Suppressor macrophage treated with lipopolysaccharide for 1 hour (primary cell): ENCODE measurements around the gene MAD1L1.

Experiments
- DNase-seq, 3 donors: peaks; one replicate each; pipeline ENCODE4 v3.0.0-alpha.2; 2020 to 2022

The MAD1L1 gene

GRCh38 chr7:1994931-1995330 lies 237.8 kb downstream of the MAD1L1 start:
- no peak for DNase-seq

- no peak for DNase-seq
These were observed 238.7 kb downstream of the MAD1L1 start for GRCh38 chr7:1993776-1994740.

- no peak for DNase-seq
These were observed 239.6 kb downstream of the MAD1L1 start for GRCh38 chr7:1993031-1993695.

- no peak for DNase-seq
These were observed 240.2 kb downstream of the MAD1L1 start for GRCh38 chr7:1992554-1992953.

- DNase-seq: no peak
These were observed 242.6 kb downstream of the MAD1L1 start for GRCh38 chr7:1990001-1990670.

GRCh38 chr7:1989049-1989860 lies 243.5 kb downstream of the MAD1L1 start:
- no peak for DNase-seq

DNA sequence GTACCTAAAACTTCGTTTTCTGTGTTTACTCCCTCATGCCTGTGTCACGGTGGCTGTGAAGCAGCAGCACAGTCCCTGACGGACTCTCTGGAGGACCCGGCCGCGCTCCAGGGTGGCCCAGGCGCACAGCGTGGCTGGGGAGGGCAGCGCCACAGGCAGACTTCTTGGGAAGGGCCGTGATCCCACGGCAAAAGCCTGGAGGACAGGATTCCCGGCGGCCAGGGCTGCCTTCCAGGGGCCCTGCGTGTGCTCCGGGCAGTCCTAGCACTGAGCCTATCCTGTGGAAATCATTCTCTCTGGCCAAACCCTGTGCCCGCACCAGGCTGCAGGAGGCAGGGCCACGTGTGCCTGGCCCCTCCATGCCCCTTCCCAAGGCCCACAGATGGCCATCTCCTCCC lies 244.2 kb downstream of the MAD1L1 start:
- DNase-seq: no peak

DNA sequence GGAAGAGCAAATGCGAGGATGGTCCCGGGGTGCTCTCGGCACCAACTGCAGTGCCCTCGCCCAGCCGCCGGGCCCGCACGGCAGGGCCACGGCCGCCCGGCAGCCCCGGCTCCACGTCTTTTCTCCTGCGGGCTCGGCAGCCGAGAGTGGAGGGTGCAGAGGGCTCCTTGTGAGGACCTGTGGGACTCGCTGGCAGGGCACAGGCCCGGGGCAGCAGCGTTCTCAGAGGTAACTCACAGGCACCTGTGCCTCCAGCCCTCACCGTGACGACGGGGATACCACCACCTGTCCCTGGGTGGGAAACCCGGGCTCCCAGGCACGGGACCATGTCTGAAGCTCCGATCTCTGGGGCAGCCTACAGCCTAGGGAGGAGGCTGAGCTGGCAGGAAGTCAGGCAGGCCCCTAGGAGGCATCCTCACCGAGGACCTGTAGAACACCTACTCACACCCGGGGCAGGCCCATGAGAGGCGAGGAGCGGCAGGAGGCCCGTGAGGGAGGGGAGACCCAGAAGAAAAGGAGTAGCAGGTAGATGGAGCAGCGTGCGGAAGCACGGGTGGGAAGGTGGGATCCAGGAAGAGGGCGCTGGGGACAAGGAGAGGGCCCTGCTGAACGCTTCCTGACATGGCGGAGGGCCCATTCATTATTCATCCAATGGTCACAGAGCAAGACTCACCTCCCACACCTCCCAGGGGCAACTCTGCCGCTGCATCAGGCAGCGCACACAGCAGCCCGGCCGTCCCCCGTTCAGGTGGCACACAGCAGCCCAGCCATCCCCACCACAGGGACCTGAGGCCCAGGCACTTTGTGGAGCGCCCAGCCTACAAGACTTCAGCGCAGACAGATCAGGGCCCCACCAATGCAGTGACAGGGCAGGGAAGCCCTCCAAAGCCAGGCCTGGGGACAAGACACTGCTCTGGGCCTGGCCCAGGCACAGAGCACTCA lies 244.9 kb downstream of the MAD1L1 start:
- no peak for DNase-seq

GRCh38 chr7:1987084-1987535 lies 245.6 kb downstream of the MAD1L1 start:
- no peak for DNase-seq

- no peak for DNase-seq
These were observed 246.2 kb downstream of the MAD1L1 start for GRCh38 chr7:1986366-1987083.

- no peak for DNase-seq
These were observed 246.8 kb downstream of the MAD1L1 start for GRCh38 chr7:1985936-1986335.

GRCh38 chr7:1985042-1985441 lies 247.7 kb downstream of the MAD1L1 start:
- no peak for DNase-seq

DNA sequence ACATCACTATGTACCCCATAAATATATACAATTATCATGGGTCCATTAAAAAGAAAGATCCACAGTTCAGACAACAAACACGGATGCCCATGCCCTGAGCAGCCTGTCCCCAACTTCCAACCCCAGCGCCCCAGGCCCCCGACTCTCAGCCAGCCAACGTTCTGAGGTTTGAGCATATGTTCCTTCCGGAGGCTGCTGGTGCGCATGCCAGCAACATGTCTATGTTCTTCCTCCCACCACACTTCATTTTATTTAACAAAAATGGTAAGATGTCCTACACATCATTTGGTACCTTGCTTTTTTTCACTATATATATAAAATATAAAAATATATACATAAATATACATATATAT lies 250.9 kb downstream of the MAD1L1 start:
- DNase-seq: no peak

GRCh38 chr7:1981201-1981877 lies 251.4 kb downstream of the MAD1L1 start:
- DNase-seq: no peak

GRCh38 chr7:1979591-1980560 lies 252.9 kb downstream of the MAD1L1 start:
- DNase-seq: no peak

GRCh38 chr7:1978656-1979590 lies 253.8 kb downstream of the MAD1L1 start:
- DNase-seq: no peak

DNA sequence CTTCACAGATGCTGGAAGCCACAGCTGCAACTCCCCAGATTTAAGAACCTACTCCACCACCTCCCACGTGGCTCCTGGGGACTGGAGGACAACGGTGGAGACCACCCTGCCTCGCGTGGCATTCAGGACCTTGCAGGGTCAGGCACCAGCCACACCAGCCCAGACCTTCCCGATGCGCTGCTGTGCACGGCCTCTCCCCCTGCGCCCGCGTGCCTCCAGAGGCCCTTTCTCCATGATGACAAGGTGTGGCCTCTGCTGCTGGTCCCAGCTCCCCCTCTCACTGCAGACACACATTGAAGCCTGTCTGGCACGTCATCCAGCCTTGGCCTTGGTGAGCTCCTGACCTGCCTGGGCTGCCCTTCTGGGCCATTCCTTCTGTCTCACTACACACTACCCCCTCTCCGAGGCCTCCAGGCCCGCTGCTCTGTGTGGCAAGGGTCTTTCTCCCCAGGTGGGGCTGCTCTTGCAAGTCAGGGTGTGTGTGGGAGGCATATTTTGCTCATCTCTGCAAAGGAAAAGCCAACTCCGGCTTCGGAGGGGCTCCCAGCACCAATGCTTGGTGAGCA lies 254.8 kb downstream of the MAD1L1 start:
- no peak for DNase-seq
